ENCODE data around the gene EFNB3. TPM values are rescaled to one million over a fixed set of nuclear protein-coding genes. Genes with fewer than 3 reads are reported as not detected.

Gene EFNB3
- total and polyA plus RNA-seq, 2 of the 13 experiments (the other 11 are each of a cell fraction or from before 2014, with no cell fraction given): 0.07 to 0.25 TPM

GRCh38 chr17:7686222-7687071, 18.6 kb upstream of the EFNB3 start (continued):
- TF ChIP-seq NFIC (IDR thresholded peaks at IDR 0.05; ENCODE audit: low read length): peak; percentile 71; the same call in 1 of the 2 replicates
- TF ChIP-seq MYC (CRISPR knock-in tag; IDR thresholded peaks at IDR 0.05; ENCODE audit: borderline replicate concordance): 0 out of 2 replicates have a peak, but pooled peaks have one; percentile 27
- peak; percentile 100 for TF ChIP-seq FOXK2 (IDR thresholded peaks at IDR 0.05)
- TF ChIP-seq, protein P1, sequence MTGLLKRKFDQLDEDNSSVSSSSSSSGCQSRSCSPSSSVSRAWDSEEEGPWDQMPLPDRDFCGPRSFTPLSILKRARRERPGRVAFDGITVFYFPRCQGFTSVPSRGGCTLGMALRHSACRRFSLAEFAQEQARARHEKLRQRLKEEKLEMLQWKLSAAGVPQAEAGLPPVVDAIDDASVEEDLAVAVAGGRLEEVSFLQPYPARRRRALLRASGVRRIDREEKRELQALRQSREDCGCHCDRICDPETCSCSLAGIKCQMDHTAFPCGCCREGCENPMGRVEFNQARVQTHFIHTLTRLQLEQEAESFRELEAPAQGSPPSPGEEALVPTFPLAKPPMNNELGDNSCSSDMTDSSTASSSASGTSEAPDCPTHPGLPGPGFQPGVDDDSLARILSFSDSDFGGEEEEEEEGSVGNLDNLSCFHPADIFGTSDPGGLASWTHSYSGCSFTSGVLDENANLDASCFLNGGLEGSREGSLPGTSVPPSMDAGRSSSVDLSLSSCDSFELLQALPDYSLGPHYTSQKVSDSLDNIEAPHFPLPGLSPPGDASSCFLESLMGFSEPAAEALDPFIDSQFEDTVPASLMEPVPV (CRISPR knock-in tag; IDR thresholded peaks at IDR 0.05): 0 out of 2 replicates have a peak, but pooled peaks have one; percentile 32
- TF ChIP-seq ATF5 (CRISPR knock-in tag; IDR thresholded peaks at IDR 0.05; ENCODE audit: low read depth): no peak
- TF ChIP-seq DPF2 (CRISPR knock-in tag; IDR thresholded peaks at IDR 0.05; ENCODE audit: borderline replicate concordance, low read depth): no peak
- TF ChIP-seq ZKSCAN1 (IDR thresholded peaks at IDR 0.05; ENCODE audit: low read length): no peak
- TF ChIP-seq SALL1 (CRISPR knock-in tag; IDR thresholded peaks at IDR 0.05): peak; percentile 23; the same call in 1 of the 2 replicates
- TF ChIP-seq, protein P2, sequence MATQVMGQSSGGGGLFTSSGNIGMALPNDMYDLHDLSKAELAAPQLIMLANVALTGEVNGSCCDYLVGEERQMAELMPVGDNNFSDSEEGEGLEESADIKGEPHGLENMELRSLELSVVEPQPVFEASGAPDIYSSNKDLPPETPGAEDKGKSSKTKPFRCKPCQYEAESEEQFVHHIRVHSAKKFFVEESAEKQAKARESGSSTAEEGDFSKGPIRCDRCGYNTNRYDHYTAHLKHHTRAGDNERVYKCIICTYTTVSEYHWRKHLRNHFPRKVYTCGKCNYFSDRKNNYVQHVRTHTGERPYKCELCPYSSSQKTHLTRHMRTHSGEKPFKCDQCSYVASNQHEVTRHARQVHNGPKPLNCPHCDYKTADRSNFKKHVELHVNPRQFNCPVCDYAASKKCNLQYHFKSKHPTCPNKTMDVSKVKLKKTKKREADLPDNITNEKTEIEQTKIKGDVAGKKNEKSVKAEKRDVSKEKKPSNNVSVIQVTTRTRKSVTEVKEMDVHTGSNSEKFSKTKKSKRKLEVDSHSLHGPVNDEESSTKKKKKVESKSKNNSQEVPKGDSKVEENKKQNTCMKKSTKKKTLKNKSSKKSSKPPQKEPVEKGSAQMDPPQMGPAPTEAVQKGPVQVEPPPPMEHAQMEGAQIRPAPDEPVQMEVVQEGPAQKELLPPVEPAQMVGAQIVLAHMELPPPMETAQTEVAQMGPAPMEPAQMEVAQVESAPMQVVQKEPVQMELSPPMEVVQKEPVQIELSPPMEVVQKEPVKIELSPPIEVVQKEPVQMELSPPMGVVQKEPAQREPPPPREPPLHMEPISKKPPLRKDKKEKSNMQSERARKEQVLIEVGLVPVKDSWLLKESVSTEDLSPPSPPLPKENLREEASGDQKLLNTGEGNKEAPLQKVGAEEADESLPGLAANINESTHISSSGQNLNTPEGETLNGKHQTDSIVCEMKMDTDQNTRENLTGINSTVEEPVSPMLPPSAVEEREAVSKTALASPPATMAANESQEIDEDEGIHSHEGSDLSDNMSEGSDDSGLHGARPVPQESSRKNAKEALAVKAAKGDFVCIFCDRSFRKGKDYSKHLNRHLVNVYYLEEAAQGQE (IDR thresholded peaks at IDR 0.05; ENCODE audit: borderline replicate concordance in 1 of 2, low read depth in 1 of 2, low read length in 2 of 2): no peak
- TF ChIP-seq ZFP90 (CRISPR knock-in tag; IDR thresholded peaks at IDR 0.05; ENCODE audit: borderline replicate concordance): peak; percentile 84
- 0 out of 2 replicates have a peak, but pooled peaks have one; percentile 23 for TF ChIP-seq MED1 (CRISPR knock-in tag; IDR thresholded peaks at IDR 0.05)
- TF ChIP-seq, protein P3, sequence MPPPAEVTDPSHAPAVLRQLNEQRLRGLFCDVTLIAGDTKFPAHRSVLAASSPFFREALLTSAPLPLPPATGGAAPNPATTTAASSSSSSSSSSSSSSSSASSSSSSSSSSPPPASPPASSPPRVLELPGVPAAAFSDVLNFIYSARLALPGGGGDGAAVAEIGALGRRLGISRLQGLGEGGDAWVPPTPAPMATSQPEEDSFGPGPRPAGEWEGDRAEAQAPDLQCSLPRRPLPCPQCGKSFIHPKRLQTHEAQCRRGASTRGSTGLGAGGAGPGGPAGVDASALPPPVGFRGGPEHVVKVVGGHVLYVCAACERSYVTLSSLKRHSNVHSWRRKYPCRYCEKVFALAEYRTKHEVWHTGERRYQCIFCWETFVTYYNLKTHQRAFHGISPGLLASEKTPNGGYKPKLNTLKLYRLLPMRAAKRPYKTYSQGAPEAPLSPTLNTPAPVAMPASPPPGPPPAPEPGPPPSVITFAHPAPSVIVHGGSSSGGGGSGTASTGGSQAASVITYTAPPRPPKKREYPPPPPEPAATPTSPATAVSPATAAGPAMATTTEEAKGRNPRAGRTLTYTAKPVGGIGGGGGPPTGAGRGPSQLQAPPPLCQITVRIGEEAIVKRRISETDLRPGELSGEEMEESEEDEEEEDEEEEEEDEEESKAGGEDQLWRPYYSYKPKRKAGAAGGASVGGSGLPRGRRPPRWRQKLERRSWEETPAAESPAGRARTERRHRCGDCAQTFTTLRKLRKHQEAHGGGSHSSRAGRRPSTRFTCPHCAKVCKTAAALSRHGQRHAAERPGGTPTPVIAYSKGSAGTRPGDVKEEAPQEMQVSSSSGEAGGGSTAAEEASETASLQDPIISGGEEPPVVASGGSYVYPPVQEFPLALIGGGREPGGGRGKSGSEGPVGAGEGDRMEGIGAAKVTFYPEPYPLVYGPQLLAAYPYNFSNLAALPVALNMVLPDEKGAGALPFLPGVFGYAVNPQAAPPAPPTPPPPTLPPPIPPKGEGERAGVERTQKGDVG (CRISPR knock-in tag; IDR thresholded peaks at IDR 0.05; ENCODE audit: borderline replicate concordance): no peak

All from HepG2 (cell line).